Transverse colon (tissue), 1 donor: Measurements from ENCODE around the gene SMIM5.

Experiments
- EP300 ChIP-seq: sonication (generic); formaldehyde crosslinking; IDR thresholded peaks from one replicate; pipeline ENCODE4 v1.6.1; 2017; ENCODE audit warnings: antibody characterized with exemption, low read depth
- POLR2A ChIP-seq: fragments of 450-650 bp; IDR thresholded peaks from one replicate; pipeline ENCODE4 v1.6.1; 2016; ENCODE audit warnings: antibody characterized with exemption, mild to moderate bottlenecking, moderate library complexity

DNA sequence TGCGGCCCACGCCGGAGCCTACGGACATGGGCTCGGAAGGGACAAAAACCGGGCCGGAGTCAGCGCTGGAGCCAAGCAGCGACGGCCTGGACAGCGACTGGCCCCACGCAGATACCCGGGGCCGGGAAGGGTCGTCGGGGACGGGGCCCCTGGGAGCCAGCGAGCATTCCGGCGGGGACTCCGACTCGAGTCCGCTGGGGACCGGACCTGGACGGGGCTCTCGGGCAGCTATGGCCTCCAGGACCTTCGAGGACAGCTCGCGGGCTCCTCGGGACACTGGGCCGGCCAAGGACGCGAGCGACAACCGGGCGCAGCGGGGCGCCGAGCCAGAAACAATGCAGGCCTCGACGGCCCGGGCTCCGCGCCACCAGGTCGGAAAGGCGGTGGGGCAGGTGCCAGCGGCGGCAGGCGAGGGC, 44.6 kb upstream of the SMIM5 start:
- no peak for TF ChIP-seq EP300
- no peak for TF ChIP-seq POLR2A
